Thyroid gland (tissue), 4 donors: ENCODE measurements around the gene RABL2B.
"Not testable (repeated sequence)": the region's sequence is repeated elsewhere in the genome, so short reads cannot be mapped to it uniquely, and the experiment has no call there.

Source experiments
- POLR2A ChIP-seq, 2 donors: fragments of 450-650 bp; IDR thresholded peaks; one replicate each; pipeline ENCODE4 v1.6.1; 2017; ENCODE audit warnings: antibody characterized with exemption in 2 of 2, mild to moderate bottlenecking in 2 of 2, moderate library complexity in 1 of 2
- TF ChIP-seq, protein P1 (sequence below), 6 experiments: fragments of 200-600 bp in 3 of 6; fragments of 450-650 bp in 3 of 6; sonication (generic) in 3 of 6; IDR thresholded peaks; one replicate each; pipeline ENCODE4 v1.5.1; 2016 to 2019; ENCODE audit warnings: antibody characterized with exemption in 6 of 6, mild to moderate bottlenecking in 2 of 6, inconsistent platforms in 1 of 6, moderate library complexity in 1 of 6

DNA sequence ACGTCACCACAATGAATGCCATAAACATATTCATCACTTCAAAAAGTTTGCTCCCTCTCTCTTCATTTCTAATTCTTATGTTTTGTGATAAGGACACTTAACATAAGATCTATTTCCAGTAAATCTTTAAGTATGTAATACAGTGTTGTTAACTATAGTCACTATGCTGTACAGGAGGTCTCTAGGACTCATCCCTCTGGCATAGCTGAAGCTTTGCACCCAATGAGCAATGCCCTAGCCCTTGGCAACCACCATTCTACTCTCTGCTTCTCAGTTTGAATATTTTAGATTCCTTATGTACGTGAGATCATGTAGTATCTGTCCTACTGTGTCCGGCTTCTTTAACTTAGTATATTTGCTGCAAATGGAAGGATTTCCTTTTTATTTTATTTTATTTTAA lies 19.1 kb downstream of the RABL2B start:
- TF ChIP-seq, protein P1, sequence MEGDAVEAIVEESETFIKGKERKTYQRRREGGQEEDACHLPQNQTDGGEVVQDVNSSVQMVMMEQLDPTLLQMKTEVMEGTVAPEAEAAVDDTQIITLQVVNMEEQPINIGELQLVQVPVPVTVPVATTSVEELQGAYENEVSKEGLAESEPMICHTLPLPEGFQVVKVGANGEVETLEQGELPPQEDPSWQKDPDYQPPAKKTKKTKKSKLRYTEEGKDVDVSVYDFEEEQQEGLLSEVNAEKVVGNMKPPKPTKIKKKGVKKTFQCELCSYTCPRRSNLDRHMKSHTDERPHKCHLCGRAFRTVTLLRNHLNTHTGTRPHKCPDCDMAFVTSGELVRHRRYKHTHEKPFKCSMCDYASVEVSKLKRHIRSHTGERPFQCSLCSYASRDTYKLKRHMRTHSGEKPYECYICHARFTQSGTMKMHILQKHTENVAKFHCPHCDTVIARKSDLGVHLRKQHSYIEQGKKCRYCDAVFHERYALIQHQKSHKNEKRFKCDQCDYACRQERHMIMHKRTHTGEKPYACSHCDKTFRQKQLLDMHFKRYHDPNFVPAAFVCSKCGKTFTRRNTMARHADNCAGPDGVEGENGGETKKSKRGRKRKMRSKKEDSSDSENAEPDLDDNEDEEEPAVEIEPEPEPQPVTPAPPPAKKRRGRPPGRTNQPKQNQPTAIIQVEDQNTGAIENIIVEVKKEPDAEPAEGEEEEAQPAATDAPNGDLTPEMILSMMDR (IDR thresholded peaks at IDR 0.05) = not testable (repeated sequence)
- not testable (repeated sequence) for TF ChIP-seq POLR2A (IDR thresholded peaks at IDR 0.05)
